Dedifferentiated amniotic fluid mesenchymal stem cell (primary cell): Measurements from ENCODE around the gene MYT1.
"Not testable (repeated sequence)": the region's sequence is repeated elsewhere in the genome, so short reads cannot be mapped to it uniquely, and the experiment has no call there.

Source experiments
- DNase-seq: peaks from one replicate; pipeline ENCODE4 v3.0.0-alpha.2; 2016; ENCODE audit errors: extremely low spot score

The MYT1 gene

DNA sequence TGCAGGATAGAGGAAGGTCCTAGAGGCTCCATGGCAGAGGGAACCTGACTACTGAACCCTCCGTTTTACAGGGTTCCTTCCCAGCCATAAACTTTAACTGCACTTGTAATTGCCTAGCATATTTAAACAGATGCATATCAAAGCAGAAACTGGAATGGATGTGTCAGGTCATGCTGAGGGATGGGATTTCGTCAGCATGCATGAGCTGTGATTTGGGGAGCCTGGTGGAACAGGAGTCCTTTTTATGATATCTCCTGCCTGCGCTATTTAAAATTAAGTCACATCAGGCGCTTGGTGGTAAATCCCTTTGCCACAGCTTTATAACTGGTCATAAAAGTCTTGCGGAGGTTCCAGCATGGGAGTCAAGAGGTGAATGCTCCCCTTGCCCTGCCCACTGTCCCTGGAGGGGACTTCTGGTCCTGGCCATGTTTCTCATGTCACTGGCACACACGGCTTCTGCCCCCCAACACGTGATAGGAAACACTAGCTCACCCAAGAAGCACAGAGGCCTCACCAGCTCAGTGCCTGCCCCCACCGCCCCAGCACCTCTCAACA is 65.3 kb downstream of the MYT1 start:
- no peak for DNase-seq

DNA sequence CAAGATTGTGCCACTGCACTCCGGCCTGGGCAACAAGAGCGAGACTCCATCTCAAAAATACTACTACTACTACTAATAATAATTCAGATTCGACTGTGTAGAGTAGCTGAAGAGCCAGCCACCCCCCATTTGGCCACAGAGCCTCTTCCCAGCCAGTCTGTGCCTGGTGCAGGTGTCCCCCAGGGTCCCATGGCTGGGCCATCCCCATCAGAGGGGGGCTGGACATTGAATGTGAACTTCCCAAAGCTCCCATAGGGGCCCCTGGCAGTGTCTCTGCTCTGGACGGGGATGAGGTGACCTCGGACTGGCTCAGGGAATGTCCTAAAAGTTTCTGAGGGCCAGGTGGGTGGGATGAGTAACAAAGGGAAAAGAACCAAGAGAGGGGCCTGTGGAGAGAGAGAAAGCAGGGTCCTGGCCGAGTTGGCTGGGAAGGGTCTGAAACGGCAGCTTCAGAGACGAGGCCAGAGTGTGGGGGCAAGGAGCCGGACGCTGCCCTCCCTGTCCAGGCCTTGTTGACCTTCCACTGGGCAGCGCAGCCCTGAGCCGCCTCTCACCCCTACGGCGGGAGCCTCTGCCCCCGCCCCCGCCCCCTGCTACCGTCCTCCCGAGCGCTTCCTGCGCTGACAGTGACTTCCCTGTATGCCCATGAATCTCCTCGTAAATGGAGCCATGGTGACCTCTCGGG is 66.4 kb downstream of the MYT1 start:
- no peak for DNase-seq

DNA sequence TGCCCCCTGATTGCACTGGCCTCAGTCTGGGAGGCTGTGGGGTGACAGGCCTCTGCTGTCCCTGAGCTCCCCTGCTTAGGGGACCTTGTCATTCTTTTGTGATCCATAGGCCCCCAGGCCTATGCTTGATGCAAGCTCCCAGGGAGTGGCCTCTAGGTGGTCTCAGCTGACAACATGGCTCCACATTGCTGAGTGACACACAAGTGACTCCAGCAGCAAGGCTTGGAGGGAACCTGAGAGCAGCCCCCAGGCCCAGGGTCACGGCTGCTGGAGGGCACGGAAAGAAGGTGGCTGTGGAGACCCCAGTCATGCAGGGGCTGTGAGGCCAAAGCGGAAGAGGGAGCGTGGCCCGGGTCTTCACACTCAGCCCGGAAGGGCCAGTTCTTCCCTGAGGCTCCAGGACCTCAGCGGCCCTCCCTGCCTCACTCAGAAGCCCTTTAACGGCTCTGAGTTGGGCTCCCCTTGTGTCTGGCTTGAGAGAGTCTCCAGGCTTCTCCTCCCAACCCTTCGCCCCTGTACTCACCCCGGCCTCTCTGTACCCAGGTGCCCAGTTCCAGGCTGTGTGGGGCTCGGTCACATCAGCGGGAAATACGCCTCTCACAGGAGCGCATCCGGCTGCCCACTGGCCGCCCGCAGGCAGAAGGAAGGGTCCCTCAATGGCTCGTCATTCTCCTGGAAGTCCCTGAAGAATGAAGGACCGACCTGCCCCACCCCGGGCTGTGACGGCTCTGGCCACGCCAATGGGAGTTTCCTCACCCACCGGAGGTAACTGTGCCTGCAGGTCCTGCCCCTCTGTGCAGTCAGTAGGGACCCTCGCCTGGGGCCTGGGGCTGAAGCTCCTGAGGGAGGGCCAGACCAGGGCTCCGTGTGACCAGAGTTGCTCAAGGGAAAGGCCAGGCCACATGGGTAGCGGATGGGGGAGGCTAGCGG is 67.6 kb downstream of the MYT1 start:
- DNase-seq: no peak

DNA sequence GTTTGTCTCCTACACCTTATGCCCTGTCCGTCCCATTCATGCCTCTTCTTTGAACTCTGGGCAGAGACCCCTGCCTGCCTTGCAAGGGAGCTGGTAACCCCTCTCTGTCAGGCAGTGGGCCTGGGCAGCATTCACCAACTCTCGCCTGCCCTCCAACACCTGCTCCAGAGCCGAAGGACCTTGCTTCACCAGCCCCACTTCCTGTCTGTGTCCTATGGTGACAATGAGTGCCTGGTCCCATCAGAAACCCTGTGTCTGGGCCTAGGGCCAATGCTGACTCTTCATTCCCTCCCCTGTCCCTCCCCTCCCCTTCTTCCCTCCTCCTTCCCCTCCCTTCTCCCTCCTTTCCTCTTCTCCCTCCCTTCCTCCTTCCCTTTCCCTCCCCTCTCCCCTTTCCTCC is 68.5 kb downstream of the MYT1 start:
- no peak for DNase-seq

DNA sequence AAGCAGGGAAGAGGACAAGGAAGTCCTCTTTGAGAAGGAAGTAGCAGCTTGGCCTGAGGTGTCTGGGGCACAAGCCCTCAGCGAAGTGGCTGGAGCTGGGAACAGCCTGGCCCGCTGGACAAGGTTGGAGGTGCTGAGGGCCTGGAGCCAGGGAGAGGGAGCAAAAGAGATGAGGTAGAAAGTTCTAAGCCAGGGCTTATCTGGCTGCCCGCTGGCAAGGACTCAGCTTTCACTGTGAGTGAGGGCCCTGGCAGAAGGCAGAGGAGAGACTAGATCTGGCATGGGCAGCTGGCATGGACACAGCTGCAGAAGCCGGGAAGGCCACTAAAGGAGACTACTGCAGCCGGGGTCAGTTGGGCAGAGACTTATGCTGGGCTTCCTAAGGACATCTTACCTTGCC is 69.5 kb downstream of the MYT1 start:
- no peak for DNase-seq

DNA sequence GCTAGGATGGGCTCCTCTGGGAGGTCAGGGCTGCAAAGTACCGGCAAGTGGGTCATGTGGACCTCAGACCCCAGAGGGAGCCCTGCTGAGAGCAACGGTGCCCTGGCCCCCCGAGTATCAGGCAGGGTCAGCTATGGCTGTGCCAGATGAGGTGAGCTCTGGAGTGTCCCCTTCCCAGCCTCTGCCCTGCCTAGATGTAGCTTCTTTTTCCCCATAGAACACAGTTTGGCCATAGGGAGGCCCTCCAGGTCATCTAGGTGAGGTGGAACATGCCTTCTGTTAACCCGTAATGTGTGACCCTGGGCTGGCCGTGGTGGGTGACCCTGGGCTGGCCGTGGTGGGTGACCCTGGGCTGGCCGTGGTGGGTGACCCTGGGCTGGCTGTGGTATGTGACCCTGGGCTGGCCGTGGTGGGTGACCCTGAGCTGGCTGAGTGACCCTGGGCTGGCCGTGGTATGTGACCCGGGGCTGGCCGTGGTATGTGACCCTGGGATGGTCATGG is 70.1 kb downstream of the MYT1 start:
- no peak for DNase-seq

DNA sequence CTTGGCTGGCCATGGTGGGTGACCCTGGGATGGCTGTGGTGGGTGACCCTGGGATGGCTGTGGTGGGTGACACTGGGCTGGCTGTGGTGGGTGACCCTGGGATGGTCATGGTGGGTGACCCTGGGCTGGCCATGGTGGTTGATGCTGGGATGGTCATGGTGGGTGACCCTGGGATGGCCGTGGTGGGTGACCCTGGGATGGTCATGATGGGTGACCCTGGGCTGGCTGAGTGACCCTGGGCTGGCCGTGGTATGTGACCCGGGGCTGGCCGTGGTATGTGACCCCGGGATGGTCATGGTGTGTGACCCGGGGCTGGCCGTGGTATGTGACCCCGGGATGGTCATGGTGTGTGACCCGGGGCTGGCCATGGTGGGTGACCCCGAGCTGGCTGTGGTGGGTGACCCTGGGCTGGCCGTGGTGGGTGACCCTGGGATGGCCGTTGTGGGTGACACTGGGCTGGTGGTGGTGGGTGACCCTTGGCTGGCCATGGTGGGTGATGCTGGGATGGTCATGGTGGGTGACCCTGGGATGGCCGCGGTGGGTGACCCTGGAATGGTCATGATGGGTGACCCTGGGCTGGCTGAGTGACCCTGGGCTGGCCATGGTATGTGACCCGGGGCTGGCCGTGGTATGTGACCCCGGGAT is 70.8 kb downstream of the MYT1 start:
- not testable (repeated sequence) for DNase-seq

DNA sequence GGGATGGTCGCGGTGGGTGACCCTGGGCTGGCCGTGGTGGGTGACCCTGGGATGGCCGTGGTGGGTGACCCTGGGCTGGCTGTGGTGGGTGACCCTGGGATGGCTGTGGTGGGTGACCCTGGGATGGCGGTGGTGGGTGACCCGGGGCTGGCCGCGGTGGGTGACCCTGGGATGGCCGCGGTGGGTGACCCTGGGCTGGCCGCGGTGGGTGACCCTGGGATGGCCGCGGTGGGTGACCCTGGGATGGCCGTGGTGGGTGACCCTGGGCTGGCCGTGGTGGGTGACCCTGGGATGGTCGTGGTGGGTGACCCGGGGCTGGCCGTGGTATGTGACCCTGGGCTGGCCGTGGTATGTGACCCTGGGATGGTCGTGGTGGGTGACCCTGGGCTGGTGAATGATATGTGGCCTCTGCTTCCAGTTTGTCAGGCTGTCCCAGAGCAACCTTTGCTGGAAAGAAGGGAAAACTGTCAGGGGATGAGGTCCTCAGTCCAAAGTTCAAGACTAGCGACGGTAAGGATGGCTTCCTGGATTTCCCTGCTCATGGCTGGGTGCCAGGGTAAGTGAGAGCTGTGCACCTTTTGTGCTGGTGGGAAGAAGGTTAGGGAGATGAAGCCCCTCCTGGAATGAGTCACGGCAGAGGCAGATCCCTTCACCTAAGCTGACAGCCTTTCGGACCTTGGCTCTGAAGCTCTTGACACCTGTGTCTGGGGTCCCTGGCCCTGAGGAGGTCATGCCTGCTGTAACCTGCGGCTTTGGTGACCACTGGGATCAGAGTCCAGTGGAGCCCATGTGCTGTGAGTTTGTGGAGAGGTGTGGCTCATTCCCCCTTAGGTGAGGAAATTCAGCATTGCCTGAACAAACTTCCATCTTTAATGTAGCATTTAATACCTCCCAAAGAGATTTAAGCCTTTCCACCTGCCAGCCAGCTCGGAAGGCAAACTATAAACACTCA is 72.2 kb downstream of the MYT1 start:
- DNase-seq: no peak

DNA sequence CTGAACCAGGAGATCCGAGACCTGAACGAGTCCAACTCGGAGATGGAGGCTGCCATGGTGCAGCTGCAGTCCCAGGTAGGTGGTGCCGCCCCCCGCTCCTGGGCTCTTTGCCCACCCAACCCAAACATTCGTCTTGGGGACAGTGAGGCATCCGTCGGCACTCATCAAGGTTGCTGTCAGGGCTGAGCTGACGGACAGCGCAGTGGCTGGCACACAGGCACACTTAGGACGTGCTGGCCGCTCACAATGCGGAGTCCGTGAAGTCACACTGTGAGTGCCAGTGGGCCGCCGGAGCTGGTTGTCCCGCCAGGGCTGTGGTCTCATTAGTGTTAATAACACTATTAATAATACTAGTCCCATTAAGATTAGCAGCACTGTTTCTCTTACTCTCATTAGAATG is 73.1 kb downstream of the MYT1 start:
- no peak for DNase-seq

DNA sequence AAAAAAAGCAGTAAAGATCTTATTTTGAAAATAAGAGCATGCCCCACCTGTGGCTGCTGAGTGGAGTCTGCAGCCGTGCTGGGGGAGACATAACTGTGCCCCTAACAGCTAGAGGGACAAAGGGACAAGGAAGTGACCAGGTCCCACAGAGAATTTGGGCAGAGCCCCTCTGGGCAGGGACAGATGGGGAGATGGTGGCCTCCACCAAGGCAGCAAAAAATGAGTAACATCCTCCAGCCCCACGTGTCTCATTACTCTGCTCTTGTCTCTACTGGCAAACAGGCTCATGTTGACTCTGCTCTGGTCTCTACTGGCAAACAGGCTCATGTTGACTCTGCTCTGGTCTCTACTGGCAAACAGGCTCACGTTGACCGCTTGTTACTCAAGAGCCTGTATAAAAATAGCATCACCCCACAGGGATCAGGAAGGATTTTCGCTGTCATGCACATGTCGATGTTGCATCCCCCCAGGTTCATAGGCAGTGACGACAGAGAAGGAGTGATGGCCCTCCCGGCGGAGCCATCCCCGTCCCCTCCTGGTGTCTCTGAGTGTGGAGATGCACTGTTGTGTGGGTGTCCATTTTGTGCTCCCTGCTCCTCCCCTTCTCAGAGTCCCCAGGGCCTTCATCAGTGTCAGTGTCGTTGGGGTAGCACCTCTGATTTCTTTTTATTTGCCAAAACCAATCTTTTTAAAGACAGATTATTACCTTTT is 74.0 kb downstream of the MYT1 start:
- no peak for DNase-seq

DNA sequence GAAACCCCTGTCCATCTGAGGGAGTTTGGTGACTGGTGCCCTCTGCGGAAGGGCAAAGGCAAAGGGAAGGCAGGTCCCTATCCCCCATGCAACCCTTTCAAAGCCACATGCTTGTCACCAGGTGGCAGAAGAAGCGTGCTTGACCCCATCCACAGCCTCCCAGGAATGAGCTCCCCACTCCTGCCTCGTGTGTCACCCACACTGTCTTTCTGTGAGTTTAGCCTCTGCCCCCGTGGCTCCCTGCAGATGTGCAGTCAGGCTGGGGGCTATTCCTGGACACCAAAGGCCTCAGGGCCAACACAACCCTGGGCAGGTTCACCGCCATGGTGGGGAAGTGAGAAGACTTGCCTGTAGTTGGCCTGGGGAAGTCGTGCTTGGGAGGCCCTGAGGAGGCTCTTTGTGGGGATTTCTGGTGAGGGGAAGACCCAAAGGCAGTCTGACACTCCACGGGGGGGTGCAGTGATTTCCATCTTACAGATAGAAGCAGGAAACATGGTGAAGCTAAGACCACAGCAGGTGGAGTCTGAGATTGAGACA is 74.7 kb downstream of the MYT1 start:
- DNase-seq: no peak

DNA sequence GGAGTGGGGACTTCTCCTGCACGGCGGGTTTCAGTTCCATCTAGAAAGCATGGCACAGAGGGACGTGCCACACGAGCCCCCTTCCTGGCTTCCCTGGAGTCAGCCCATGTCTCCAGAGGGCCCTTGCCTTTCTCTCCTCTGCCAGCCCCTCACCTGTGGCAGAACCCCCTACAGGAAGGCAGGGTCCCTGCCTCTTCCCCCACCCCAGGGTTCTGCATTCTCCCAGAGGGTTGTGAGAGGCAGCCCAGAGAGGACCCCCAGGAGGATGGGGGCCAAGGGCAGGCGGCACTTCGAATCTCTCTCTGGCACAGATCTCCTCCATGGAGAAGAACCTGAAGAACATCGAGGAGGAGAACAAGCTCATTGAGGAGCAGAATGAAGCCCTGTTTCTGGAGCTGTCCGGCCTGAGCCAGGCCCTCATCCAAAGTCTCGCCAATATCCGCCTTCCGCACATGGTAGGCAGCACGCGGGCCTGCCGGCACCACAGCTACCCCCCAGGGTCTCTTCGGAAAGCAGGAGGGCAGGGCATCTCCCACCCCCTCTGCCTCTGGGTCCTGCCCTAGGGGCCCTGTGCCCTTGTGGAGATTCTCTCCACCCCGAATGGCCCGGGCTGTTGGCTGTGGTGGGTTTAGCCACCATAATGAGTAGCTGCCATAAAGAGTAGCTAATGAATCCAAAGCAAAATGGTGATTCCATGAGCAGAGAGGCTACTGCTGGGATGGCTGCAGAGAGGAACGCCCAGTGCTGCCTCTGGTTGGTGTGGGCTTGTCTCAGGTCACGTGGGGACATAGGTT is 75.4 kb downstream of the MYT1 start:
- no peak for DNase-seq

DNA sequence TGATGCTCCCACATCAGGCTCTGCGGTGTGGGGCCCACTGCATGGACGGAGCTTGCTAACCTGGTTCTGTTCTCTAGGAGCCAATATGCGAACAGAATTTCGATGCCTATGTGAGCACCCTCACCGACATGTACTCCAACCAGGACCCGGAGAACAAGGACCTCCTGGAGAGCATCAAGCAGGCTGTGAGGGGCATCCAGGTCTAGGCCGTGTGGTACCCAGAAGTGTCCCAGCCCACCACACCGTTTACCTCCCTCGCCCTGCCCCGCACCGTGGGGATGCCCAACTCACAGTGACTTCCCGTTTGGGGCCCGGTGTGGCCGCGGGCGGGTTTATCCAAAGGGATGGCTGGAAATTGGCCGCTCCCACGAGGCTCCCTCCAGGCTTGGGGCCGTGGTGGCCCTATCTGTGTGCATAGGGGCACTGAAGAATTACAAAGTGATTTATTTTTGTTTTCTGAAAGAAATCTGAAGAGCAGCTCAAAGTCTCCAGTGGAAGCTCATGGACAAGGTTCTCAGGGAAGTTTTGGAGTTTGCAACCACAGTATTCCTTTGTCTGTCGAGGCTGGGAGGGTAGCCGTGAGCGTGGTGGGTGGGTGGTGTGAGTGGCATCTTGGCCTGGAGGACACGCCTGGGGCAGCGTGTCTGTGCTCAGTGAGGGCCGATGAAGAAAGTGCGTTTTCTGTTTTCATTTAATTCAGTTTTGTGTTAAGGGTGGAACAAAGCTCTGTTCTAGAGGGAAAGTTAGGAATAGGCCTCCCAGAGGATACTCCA is 76.2 kb downstream of the MYT1 start:
- DNase-seq: no peak

DNA sequence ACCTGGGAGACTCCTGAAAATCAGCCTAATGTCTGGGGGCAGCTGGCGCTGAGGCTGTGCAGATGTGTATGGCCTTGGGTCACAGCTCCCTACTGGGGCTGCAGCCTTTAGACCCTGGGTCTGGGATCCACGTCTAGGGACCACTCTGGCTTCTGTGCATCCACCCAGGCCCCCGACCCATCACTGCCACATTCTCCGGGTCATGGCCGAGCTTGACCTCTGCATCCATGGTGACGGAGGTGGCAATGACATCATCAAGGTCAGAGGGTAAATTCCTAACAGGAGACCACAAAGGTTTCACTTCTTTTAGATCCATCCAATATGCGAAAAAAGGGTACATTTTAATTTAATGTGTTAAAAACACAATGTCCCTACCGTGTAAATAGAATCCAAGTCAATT is 76.8 kb downstream of the MYT1 start:
- no peak for DNase-seq

DNA sequence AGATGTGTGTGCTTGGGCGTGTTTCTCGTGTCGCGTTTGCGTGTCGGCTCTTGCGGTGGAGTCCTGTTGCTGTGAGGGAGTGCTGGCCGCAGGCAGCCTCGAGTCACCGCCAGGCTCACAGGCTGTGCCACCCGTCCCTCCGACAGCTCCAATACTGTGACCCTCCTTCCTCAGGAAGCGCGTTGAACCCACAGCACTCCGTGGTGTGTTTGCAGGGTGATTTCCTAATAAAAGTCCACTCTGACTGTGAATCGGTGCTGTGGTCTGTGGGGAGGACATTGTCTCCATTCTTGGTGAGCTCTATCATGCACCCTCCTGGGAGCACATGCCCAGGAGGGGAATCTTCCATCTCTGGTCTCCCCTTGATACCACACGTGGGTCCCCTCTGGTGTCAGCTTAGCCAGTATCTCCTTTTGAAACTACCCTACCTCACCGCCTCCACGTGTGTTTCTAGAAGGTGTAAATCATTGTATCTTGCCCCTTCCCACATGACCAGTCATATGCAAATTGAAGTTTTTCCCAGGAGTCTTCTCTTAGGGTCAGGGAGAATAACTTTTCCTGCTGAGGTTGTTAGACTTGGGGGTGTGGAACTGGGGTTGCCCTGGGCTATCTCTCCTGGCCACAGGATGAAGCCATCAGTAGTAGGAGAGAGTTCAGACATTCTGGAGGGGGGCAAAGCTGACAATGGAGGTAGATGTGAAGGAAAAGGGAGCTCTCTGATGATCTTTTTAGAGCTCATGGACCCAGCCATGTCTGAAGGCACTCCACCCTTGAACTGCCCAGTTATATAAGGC is 77.9 kb downstream of the MYT1 start:
- DNase-seq: no peak

DNA sequence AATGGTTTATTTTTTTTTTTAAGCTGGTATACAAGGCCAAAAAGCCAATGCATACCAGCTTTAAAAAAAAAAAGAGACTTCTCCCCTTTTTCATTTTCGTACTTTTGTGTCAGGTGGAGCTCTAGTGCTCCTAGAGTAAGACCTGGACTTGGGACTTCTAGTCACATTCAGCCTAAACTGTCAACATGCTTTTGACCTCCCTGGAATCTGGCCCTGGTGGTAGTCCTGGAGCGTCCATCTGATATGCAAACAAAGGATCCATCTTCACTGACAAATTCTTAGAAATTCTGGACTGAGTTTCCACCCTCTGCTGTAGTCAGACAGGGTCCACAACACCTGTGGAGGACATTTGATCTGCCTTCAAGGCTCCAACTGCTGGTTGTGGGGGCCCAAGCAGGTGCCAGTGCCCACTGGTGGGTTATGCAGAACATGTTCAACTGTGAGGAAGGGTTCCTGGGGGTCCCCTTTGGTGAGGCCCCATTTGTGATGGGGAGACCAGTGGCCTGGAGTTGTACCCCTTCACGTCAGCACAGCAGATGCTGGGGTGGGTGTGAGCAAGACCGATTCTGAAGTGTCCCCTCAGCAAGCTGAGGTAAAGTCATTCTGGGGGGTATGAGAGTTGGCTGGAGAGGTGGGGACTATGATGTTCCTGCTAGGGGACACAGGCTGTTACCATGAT is 78.7 kb downstream of the MYT1 start:
- no peak for DNase-seq

DNA sequence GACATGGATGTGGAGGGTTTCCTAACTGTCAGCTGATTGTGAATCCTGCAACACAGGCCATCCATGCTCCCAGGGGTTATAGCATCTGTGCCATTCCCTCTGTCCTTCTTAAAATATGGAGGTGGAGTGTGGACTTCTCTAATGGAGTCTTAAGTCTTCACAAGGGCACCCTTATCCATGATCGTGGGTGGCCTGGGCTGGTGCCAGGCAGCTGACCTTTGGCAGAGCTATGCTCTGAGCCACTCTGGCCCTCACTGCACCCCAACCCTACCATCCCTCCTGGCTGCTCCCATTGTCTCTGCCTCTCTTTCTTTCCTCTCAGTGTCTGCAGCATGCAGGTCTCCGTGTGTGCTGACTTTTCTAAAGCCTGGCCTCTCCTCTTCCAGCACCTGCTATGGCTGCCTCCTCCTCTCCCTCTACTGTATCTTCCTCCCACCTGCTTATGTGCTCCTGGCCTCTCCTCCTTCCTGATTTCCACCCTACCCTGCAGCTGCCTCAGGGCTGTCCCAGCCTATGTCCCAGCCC is 80.1 kb downstream of the MYT1 start:
- DNase-seq: no peak
